HepG2 (cell line): Measurements from ENCODE around the gene MBLAC1. TPM values are rescaled to one million over a fixed set of nuclear protein-coding genes. Genes with fewer than 3 reads are reported as not detected.

Source experiments
- DZIP1 ChIP-seq: sonication (generic); formaldehyde crosslinking; IDR thresholded peaks from 2 replicates; pipeline ENCODE4 v1.5.0; 2020; ENCODE audit warnings: mild to moderate bottlenecking, missing genetic modification reagents
- FOSL1 ChIP-seq: sonication (generic); formaldehyde crosslinking; IDR thresholded peaks from 2 replicates; pipeline ENCODE4 v1.9.0; 2021; ENCODE audit warnings: missing genetic modification reagents, borderline replicate concordance
- FOXO4 ChIP-seq: sonication (generic); formaldehyde crosslinking; conservative IDR thresholded peaks from 2 replicates; pipeline ENCODE4 v1.8.1; 2023; ENCODE audit warnings: missing genetic modification reagents
- HHEX ChIP-seq: IDR thresholded peaks from 2 replicates; pipeline ENCODE4 v1.6.1; 2016; ENCODE audit warnings: control low read depth
- HMG20B ChIP-seq: conservative IDR thresholded peaks from 2 replicates; pipeline ENCODE4 v1.6.1; 2016; ENCODE audit warnings: missing genetic modification reagents, missing compliant biosample characterization
- HOXA5 ChIP-seq: sonication (generic); formaldehyde crosslinking; IDR thresholded peaks from 2 replicates; pipeline ENCODE4 v1.4.0; 2020; ENCODE audit warnings: missing genetic modification reagents
- PRDM10 ChIP-seq: sonication (generic); formaldehyde crosslinking; IDR thresholded peaks from 2 replicates; pipeline ENCODE4 v1.4.0; 2020; ENCODE audit warnings: low read depth, missing genetic modification reagents
- REXO4 ChIP-seq: sonication (generic); formaldehyde crosslinking; IDR thresholded peaks from 2 replicates; pipeline ENCODE4 v1.8.0; 2022; ENCODE audit warnings: missing genetic modification reagents, mild to moderate bottlenecking, borderline replicate concordance
- SALL1 ChIP-seq: sonication (generic); formaldehyde crosslinking; IDR thresholded peaks from 2 replicates; pipeline ENCODE4 v1.8.0; 2022; ENCODE audit warnings: mild to moderate bottlenecking, missing genetic modification reagents
- SP4 ChIP-seq: sonication (generic); formaldehyde crosslinking; IDR thresholded peaks from 2 replicates; pipeline ENCODE4 v1.8.1; 2023; ENCODE audit warnings: mild to moderate bottlenecking, missing genetic modification reagents
- ZIK1 ChIP-seq: sonication (generic); formaldehyde crosslinking; IDR thresholded peaks from 2 replicates; pipeline ENCODE4 v1.5.0; 2020; ENCODE audit warnings: mild to moderate bottlenecking, low read depth, missing genetic modification reagents, borderline replicate concordance
- ZNF230 ChIP-seq: sonication (generic); formaldehyde crosslinking; IDR thresholded peaks from 2 replicates; pipeline ENCODE4 v1.4.0; 2020; ENCODE audit warnings: mild to moderate bottlenecking, missing genetic modification reagents
- ZNF496 ChIP-seq: sonication (generic); formaldehyde crosslinking; IDR thresholded peaks from 2 replicates; pipeline ENCODE4 v1.8.1; 2023; ENCODE audit warnings: mild to moderate bottlenecking, moderate library complexity, missing genetic modification reagents; ENCODE audit not compliant: insufficient replicate concordance
- ZNF770 ChIP-seq: sonication (generic); formaldehyde crosslinking; IDR thresholded peaks from 2 replicates; pipeline ENCODE4 v1.5.0; 2020; ENCODE audit warnings: mild to moderate bottlenecking, missing genetic modification reagents
- ZXDC ChIP-seq: sonication (generic); formaldehyde crosslinking; IDR thresholded peaks from 2 replicates; pipeline ENCODE4 v1.5.0; 2020; ENCODE audit warnings: mild to moderate bottlenecking, missing genetic modification reagents
- polyA plus RNA-seq, 8 experiments: library from polyadenylated mRNA; depleted of rRNA in 3 of 8; stranded (reverse) in 7 of 8; unstranded in 1 of 8; fragments of >200 nt; fragmentation: Illumina TruSeq in 4 of 8; extraction: Trizol in 4 of 8; gene quantifications; 2 replicates each; pipeline versions ENCODE4 v1.2.1 to v1.2.3, GENCODE V29; 2011 to 2016; ENCODE audit warnings: low read depth in 4 of 8, missing spikeins in 1 of 8, mixed read lengths in 1 of 8; ENCODE audit not compliant: insufficient read depth in 1 of 8
- total RNA-seq, 5 experiments: library from RNA; depleted of rRNA; stranded (reverse); fragments of >200 nt; fragmentation: Illumina TruSeq; extraction: Trizol; gene quantifications; 2 replicates each; pipeline ENCODE4 v1.2.3, GENCODE V29; 2016; ENCODE audit warnings: low read depth in 1 of 5

Gene MBLAC1
- total and polyA plus RNA-seq, 2 of the 13 experiments (the other 11 are each of a cell fraction or from before 2014, with no cell fraction given), result 0.79 to 2.1 TPM

- TF ChIP-seq ZNF230 (CRISPR knock-in tag) (no peak), HHEX (no peak), SP4 (CRISPR knock-in tag) (peak; percentile 83), SALL1 (CRISPR knock-in tag) (no peak; the same call in 1 of the 2 replicates), FOSL1 (CRISPR knock-in tag) (no peak), ZNF770 (CRISPR knock-in tag) (no peak), ZIK1 (CRISPR knock-in tag) (no peak), ZNF496 (CRISPR knock-in tag) (no peak), FOXO4 (no peak), PRDM10 (no peak), ZXDC (CRISPR knock-in tag) (no peak), HMG20B (no peak), HOXA5 (CRISPR knock-in tag) (no peak), DZIP1 (no peak), REXO4 (no peak)
Observed at GRCh38 chr7:100177045-100178001, 50.6 kb downstream of the MBLAC1 start, which contains the start of the genes GPC2 and STAG3 (continued).
